Activated T-helper 2 cell treated with anti-CD3 and anti-CD28 coated beads, Interferon-gamma antibody, Interleukin-2, Interleukin-4, amounts not matched to agents 10 μg/mL and 5 μg/mL and 100 μg/mL, durations not matched to agents 14 hours and 24 hours and 36 hours (primary cell): Measurements from ENCODE around the gene KPNA6. TPM values are rescaled to one million over a fixed set of nuclear protein-coding genes. Genes with fewer than 3 reads are reported as not detected.
"Not testable (repeated sequence)": the region's sequence is repeated elsewhere in the genome, so short reads cannot be mapped to it uniquely, and the experiment has no call there.

Source experiments
- DNase-seq: peaks from one replicate; pipeline ENCODE4 v3.0.0; 2021; ENCODE audit warnings: low spot score
- H3K27ac Mint-ChIP-seq: one replicate; pipeline ENCODE4 v1.8.0; 2021; ENCODE audit warnings: mixed read lengths
- H3K27me3 Mint-ChIP-seq: one replicate; pipeline ENCODE4 v1.8.0; 2021; ENCODE audit warnings: low read depth, mixed read lengths
- H3K36me3 Mint-ChIP-seq: one replicate; pipeline ENCODE4 v1.8.0; 2021; ENCODE audit warnings: low read depth, mixed read lengths
- H3K4me1 Mint-ChIP-seq: one replicate; pipeline ENCODE4 v1.8.0; 2021; ENCODE audit warnings: low read depth, mixed read lengths
- H3K4me3 Mint-ChIP-seq: one replicate; pipeline ENCODE4 v1.8.0; 2021; ENCODE audit warnings: low read depth, mild to moderate bottlenecking, moderate library complexity, mixed read lengths
- H3K9me3 Mint-ChIP-seq: one replicate; pipeline ENCODE4 v1.8.0; 2021; ENCODE audit warnings: mixed read lengths
- intact Hi-C: fragments of 100-400 bp; cut with micrococcal nuclease; formaldehyde crosslinking; loops from one replicate; pipeline ENCODE4 v1.15.1; 2023
- total RNA-seq: library from RNA; stranded (reverse); gene quantifications from 2 replicates; pipeline ENCODE4 v1.2.3, GENCODE V29; 2022

The KPNA6 gene
- total RNA-seq, 1 donor from 2014 or later = 81.2 TPM

- H3K9me3 Mint-ChIP-seq = no peaks in the 10 kb centered on the region
- peaks cover 19% of the 10 kb centered on the region for H3K4me1 Mint-ChIP-seq
- no peak overlapping the region for H3K27ac Mint-ChIP-seq
- intact Hi-C loops = no loop called here
- no peaks in the 10 kb centered on the region for H3K27me3 Mint-ChIP-seq
- no peak for DNase-seq
- no peak overlapping the region for H3K4me3 Mint-ChIP-seq
- H3K36me3 Mint-ChIP-seq = peaks cover 11% of the 10 kb centered on the region
Measured at GRCh38 chr1:32128479-32128878, 20.6 kb downstream of the KPNA6 start.

- H3K27ac Mint-ChIP-seq = no peak overlapping the region
- no peak for DNase-seq
Measured at GRCh38 chr1:32128964-32129363, 21.1 kb downstream of the KPNA6 start.

GRCh38 chr1:32133950-32134280 lies 26.1 kb downstream of the KPNA6 start:
- H3K4me3 Mint-ChIP-seq, H3K9me3 Mint-ChIP-seq, DNase-seq, H3K27me3 Mint-ChIP-seq, intact Hi-C loops, H3K27ac Mint-ChIP-seq: not testable (repeated sequence)
- Mint-ChIP-seq H3K4me1 (peaks cover 20% of the 10 kb centered on the region), H3K36me3 (peaks cover 33% of the 10 kb centered on the region)

More at GRCh38 chr1:32128964-32129363, 21.1 kb downstream of the KPNA6 start:
- intact Hi-C loops = no loop called here
- Mint-ChIP-seq H3K36me3 (peaks cover 13% of the 10 kb centered on the region), H3K27me3 (no peaks in the 10 kb centered on the region), H3K4me3 (no peak overlapping the region), H3K4me1 (peaks cover 20% of the 10 kb centered on the region), H3K9me3 (no peaks in the 10 kb centered on the region)

- H3K4me1 Mint-ChIP-seq = peaks cover 34% of the 10 kb centered on the region
- no peak overlapping the region for H3K4me3 Mint-ChIP-seq
- intact Hi-C loops = no loop called here
- DNase-seq = no peak
- H3K9me3 Mint-ChIP-seq = no peaks in the 10 kb centered on the region
- H3K27me3 Mint-ChIP-seq = no peaks in the 10 kb centered on the region
- no peak overlapping the region for H3K27ac Mint-ChIP-seq
- H3K36me3 Mint-ChIP-seq = peaks cover 45% of the 10 kb centered on the region
Measured at GRCh38 chr1:32137111-32137510, 29.3 kb downstream of the KPNA6 start.

GRCh38 chr1:32138965-32139364 lies 31.1 kb downstream of the KPNA6 start:
- Mint-ChIP-seq H3K4me3 (no peak overlapping the region), H3K9me3 (no peaks in the 10 kb centered on the region), H3K36me3 (peaks cover 46% of the 10 kb centered on the region), H3K27ac (peak overlapping the region; percentile 33), H3K27me3 (no peaks in the 10 kb centered on the region), H3K4me1 (peaks cover 42% of the 10 kb centered on the region)
- intact Hi-C loops = no loop called here
- DNase-seq = no peak

- Mint-ChIP-seq H3K4me1 (peaks cover 55% of the 10 kb centered on the region), H3K36me3 (peaks cover 64% of the 10 kb centered on the region), H3K27ac (no peak overlapping the region), H3K27me3 (no peaks in the 10 kb centered on the region), H3K9me3 (peaks cover 1% of the 10 kb centered on the region), H3K4me3 (no peak overlapping the region)
- no peak for DNase-seq
- intact Hi-C loops = no loop called here
Measured at GRCh38 chr1:32142446-32143301, 34.8 kb downstream of the KPNA6 start.

GRCh38 chr1:32143302-32143695 lies 35.4 kb downstream of the KPNA6 start:
- H3K9me3 Mint-ChIP-seq, H3K27ac Mint-ChIP-seq, DNase-seq, H3K4me3 Mint-ChIP-seq, intact Hi-C loops, H3K27me3 Mint-ChIP-seq: not testable (repeated sequence)
- peaks cover 66% of the 10 kb centered on the region for H3K36me3 Mint-ChIP-seq
- peaks cover 52% of the 10 kb centered on the region for H3K4me1 Mint-ChIP-seq

- peaks cover 12% of the 10 kb centered on the region for H3K9me3 Mint-ChIP-seq
- H3K27ac Mint-ChIP-seq = no peak overlapping the region
- H3K4me3 Mint-ChIP-seq = no peak overlapping the region
- H3K27me3 Mint-ChIP-seq = no peaks in the 10 kb centered on the region
- peaks cover 45% of the 10 kb centered on the region for H3K4me1 Mint-ChIP-seq
- DNase-seq = no peak
- intact Hi-C loops = no loop called here
- peaks cover 66% of the 10 kb centered on the region for H3K36me3 Mint-ChIP-seq
Measured at GRCh38 chr1:32144033-32144432, 36.2 kb downstream of the KPNA6 start.

GRCh38 chr1:32147799-32148198 lies 39.9 kb downstream of the KPNA6 start:
- peaks cover 70% of the 10 kb centered on the region for H3K36me3 Mint-ChIP-seq
- H3K4me1 Mint-ChIP-seq = peaks cover 26% of the 10 kb centered on the region
- intact Hi-C loops, H3K27me3 Mint-ChIP-seq, DNase-seq, H3K27ac Mint-ChIP-seq, H3K4me3 Mint-ChIP-seq: not testable (repeated sequence)
- peaks cover 15% of the 10 kb centered on the region for H3K9me3 Mint-ChIP-seq

- H3K27me3 Mint-ChIP-seq = no peaks in the 10 kb centered on the region
- no peak for DNase-seq
- no peak overlapping the region for H3K4me3 Mint-ChIP-seq
- peaks cover 15% of the 10 kb centered on the region for H3K9me3 Mint-ChIP-seq
- intact Hi-C loops = no loop called here
- H3K27ac Mint-ChIP-seq = no peak overlapping the region
- H3K36me3 Mint-ChIP-seq = peaks cover 60% of the 10 kb centered on the region
- H3K4me1 Mint-ChIP-seq = peaks cover 8% of the 10 kb centered on the region
Measured at GRCh38 chr1:32150847-32151246, 43.0 kb downstream of the KPNA6 start.

- Mint-ChIP-seq H3K4me3 (no peak overlapping the region), H3K27ac (no peak overlapping the region), H3K27me3 (no peaks in the 10 kb centered on the region), H3K4me1 (peaks cover 3% of the 10 kb centered on the region), H3K9me3 (peaks cover 15% of the 10 kb centered on the region), H3K36me3 (peaks cover 60% of the 10 kb centered on the region)
- intact Hi-C loops = no loop called here
- DNase-seq = no peak
Measured at GRCh38 chr1:32151319-32151787, 43.5 kb downstream of the KPNA6 start.

- intact Hi-C loops = no loop called here
- Mint-ChIP-seq H3K4me1 (peaks cover 13% of the 10 kb centered on the region), H3K27me3 (no peaks in the 10 kb centered on the region), H3K9me3 (no peaks in the 10 kb centered on the region), H3K36me3 (peaks cover 78% of the 10 kb centered on the region), H3K27ac (peak overlapping the region; percentile 69), H3K4me3 (no peak overlapping the region)
- no peak for DNase-seq
Measured at GRCh38 chr1:32159189-32159588, 51.3 kb downstream of the KPNA6 start.

GRCh38 chr1:32163405-32163804 lies 55.5 kb downstream of the KPNA6 start:
- intact Hi-C loops = no loop called here
- Mint-ChIP-seq H3K36me3 (peaks cover 71% of the 10 kb centered on the region), H3K27me3 (no peaks in the 10 kb centered on the region), H3K4me1 (peaks cover 7% of the 10 kb centered on the region), H3K9me3 (no peaks in the 10 kb centered on the region), H3K4me3 (no peak overlapping the region), H3K27ac (no peak overlapping the region)
- no peak for DNase-seq
